BLaER1 treated with 17β-estradiol and CSF1 and Interleukin-3, amounts not matched to agents 10 nM and 100 nM (cell line): ENCODE data around the gene CMTM4.
"Not testable (repeated sequence)": the region's sequence is repeated elsewhere in the genome, so short reads cannot be mapped to it uniquely, and the experiment has no call there.

Experiments
- H3K27ac ChIP-seq, 11 experiments: shearing (Covaris generic); formaldehyde crosslinking; 2 replicates each; pipeline ENCODE4 v1.8.1; 2022
- H3K27me3 ChIP-seq, 11 experiments: shearing (Covaris generic); formaldehyde crosslinking; 2 replicates each; pipeline ENCODE4 v1.8.1; 2022
- H3K36me3 ChIP-seq, 11 experiments: shearing (Covaris generic); formaldehyde crosslinking; 2 replicates each; pipeline ENCODE4 v1.8.1; 2022
- H3K4me1 ChIP-seq, 10 experiments: shearing (Covaris generic); formaldehyde crosslinking; 2 replicates each; pipeline ENCODE4 v1.8.1; 2022
- H3K4me2 ChIP-seq, 11 experiments: shearing (Covaris generic); formaldehyde crosslinking; 2 replicates each; pipeline ENCODE4 v1.8.1; 2022
- H3K4me3 ChIP-seq, 10 experiments: shearing (Covaris generic); formaldehyde crosslinking; 2 replicates each; pipeline ENCODE4 v1.8.1; 2022
- H3K9ac ChIP-seq, 11 experiments: shearing (Covaris generic); formaldehyde crosslinking; 2 replicates each; pipeline ENCODE4 v1.8.1; 2022
- H3K9me3 ChIP-seq, 11 experiments: shearing (Covaris generic); formaldehyde crosslinking; replicated peaks in 1 of 11; 2 replicates each; pipeline ENCODE4 v1.8.1; 2022
- H4K20me1 ChIP-seq, 11 experiments: shearing (Covaris generic); formaldehyde crosslinking; 2 replicates each; pipeline ENCODE4 v1.8.1; 2022
- Cebpa-rat ChIP-seq, 11 experiments: shearing (Covaris generic); IDR thresholded peaks; 2 replicates each; pipeline ENCODE4 v1.8.1; 2022

Gene CMTM4

GRCh38 chr16:66596986-66597848 lies 99.3 kb downstream of the CMTM4 start:
- no peak for TF ChIP-seq Cebpa-rat (IDR thresholded peaks at IDR 0.05)
- Histone ChIP-seq H3K27ac (no peak overlapping the region), H4K20me1 (no peaks in the 10 kb centered on the region), H3K9me3 (peaks cover 13 to 20% (median 16%) of the 10 kb centered on the region in 11 experiments), H3K4me1 (peaks cover 26 to 61% (median 39%) of the 10 kb centered on the region in 10 experiments), H3K36me3 (peaks cover 0 to 13% (median 0%) of the 10 kb centered on the region in 11 experiments; a peak in 3 of 22 replicates), H3K9ac (no peak overlapping the region), H3K4me2 (peak overlapping the region in 3 of 11 experiments; percentile 4 to 49 (median 45); a peak in 5 of 22 replicates), H3K27me3 (no peaks in the 10 kb centered on the region), H3K4me3 (no peak overlapping the region)

GRCh38 chr16:66596559-66596958 lies 100.0 kb downstream of the CMTM4 start:
- not testable (repeated sequence) for H3K4me3 ChIP-seq, H3K27ac ChIP-seq, H3K9ac ChIP-seq, H3K27me3 ChIP-seq, H4K20me1 ChIP-seq
- Histone ChIP-seq H3K4me1 (peaks cover 24 to 55% (median 37%) of the 10 kb centered on the region in 10 experiments), H3K36me3 (peaks cover 0 to 10% (median 0%) of the 10 kb centered on the region in 11 experiments; a peak in 3 of 22 replicates), H3K9me3 (peaks cover 10 to 15% (median 12%) of the 10 kb centered on the region in 11 experiments), H3K4me2 (peak overlapping the region in 1 of 11 experiments; percentile 16; a peak in 1 of 22 replicates)

- Histone ChIP-seq H3K9ac (peak overlapping the region in 4 of 11 experiments; percentile 23 to 48 (median 34); a peak in 5 of 22 replicates), H3K4me2 (peak overlapping the region; percentile 45 to 92 (median 65)), H3K36me3 (no peaks in the 10 kb centered on the region; a peak in 1 of 22 replicates), H3K27ac (peak overlapping the region in 6 of 11 experiments; percentile 0 to 29 (median 16); a peak in 6 of 22 replicates), H3K4me1 (peaks cover 40 to 69% (median 53%) of the 10 kb centered on the region in 10 experiments), H3K4me3 (no peak overlapping the region), H3K27me3 (no peaks in the 10 kb centered on the region), H3K9me3 (no peaks in the 10 kb centered on the region), H4K20me1 (no peaks in the 10 kb centered on the region)
- no peak for TF ChIP-seq Cebpa-rat (IDR thresholded peaks at IDR 0.05)
Observed at GRCh38 chr16:66594739-66595138, 101.8 kb downstream of the CMTM4 start.

GRCh38 chr16:66592814-66593213 lies 103.7 kb downstream of the CMTM4 start:
- peak in 1 of 11 experiments; percentile 40; a peak in 1 of 22 replicates for TF ChIP-seq Cebpa-rat (IDR thresholded peaks at IDR 0.05)
- Histone ChIP-seq H3K27ac (no peak overlapping the region), H3K4me1 (peaks cover 59 to 84% (median 68%) of the 10 kb centered on the region in 10 experiments), H3K27me3 (no peaks in the 10 kb centered on the region), H3K4me3 (no peak overlapping the region), H3K9ac (no peak overlapping the region), H3K4me2 (no peak overlapping the region), H4K20me1 (no peaks in the 10 kb centered on the region), H3K36me3 (peaks cover 0 to 14% (median 0%) of the 10 kb centered on the region in 11 experiments; a peak in 2 of 22 replicates), H3K9me3 (no peaks in the 10 kb centered on the region)

- peaks cover 0 to 14% (median 0%) of the 10 kb centered on the region in 11 experiments; a peak in 2 of 22 replicates for H3K36me3 ChIP-seq
- no peak overlapping the region for H3K9ac ChIP-seq
- no peak overlapping the region for H3K4me3 ChIP-seq
- no peaks in the 10 kb centered on the region for H4K20me1 ChIP-seq
- no peak overlapping the region for H3K27ac ChIP-seq
- peak overlapping the region in 2 of 11 experiments; percentile 97 to 98; a peak in 1 of 22 replicates for H3K4me2 ChIP-seq
- H3K27me3 ChIP-seq = no peaks in the 10 kb centered on the region
- H3K9me3 ChIP-seq = no peaks in the 10 kb centered on the region
- peaks cover 65 to 84% (median 71%) of the 10 kb centered on the region in 10 experiments for H3K4me1 ChIP-seq
- no peak for TF ChIP-seq Cebpa-rat (IDR thresholded peaks at IDR 0.05)
Observed at GRCh38 chr16:66592241-66592640, 104.3 kb downstream of the CMTM4 start.

- no peak for TF ChIP-seq Cebpa-rat (IDR thresholded peaks at IDR 0.05)
- H3K4me3 ChIP-seq = peak overlapping the region in 3 of 10 experiments; percentile 68 to 72 (median 70); a peak in 3 of 20 replicates
- no peaks in the 10 kb centered on the region for H3K27me3 ChIP-seq
- peaks cover 0 to 14% (median 0%) of the 10 kb centered on the region in 11 experiments; a peak in 2 of 22 replicates for H3K36me3 ChIP-seq
- H3K9me3 ChIP-seq = no peaks in the 10 kb centered on the region
- H3K9ac ChIP-seq = peak overlapping the region in 6 of 11 experiments; percentile 8 to 85 (median 84); a peak in 7 of 22 replicates
- no peaks in the 10 kb centered on the region for H4K20me1 ChIP-seq
- peaks cover 74 to 84% (median 78%) of the 10 kb centered on the region in 10 experiments for H3K4me1 ChIP-seq
- peak overlapping the region in 1 of 11 experiments; percentile 89; a peak in 2 of 22 replicates for H3K27ac ChIP-seq
- H3K4me2 ChIP-seq = peak overlapping the region; percentile 83 to 98 (median 91); a peak in 21 of 22 replicates
Observed at GRCh38 chr16:66591018-66591417, 105.5 kb downstream of the CMTM4 start.

GRCh38 chr16:66590322-66590721 lies 106.2 kb downstream of the CMTM4 start:
- Histone ChIP-seq H3K27ac (peak overlapping the region; percentile 21 to 91 (median 83); a peak in 18 of 22 replicates), H3K4me2 (peak overlapping the region; percentile 83 to 98 (median 91)), H3K4me3 (peak overlapping the region; percentile 33 to 72 (median 65); a peak in 19 of 20 replicates), H3K9me3 (no peaks in the 10 kb centered on the region), H3K4me1 (peaks cover 75 to 85% (median 82%) of the 10 kb centered on the region in 10 experiments), H3K9ac (peak overlapping the region; percentile 39 to 85 (median 83); a peak in 20 of 22 replicates), H4K20me1 (no peaks in the 10 kb centered on the region), H3K27me3 (no peaks in the 10 kb centered on the region), H3K36me3 (peaks cover 0 to 14% (median 0%) of the 10 kb centered on the region in 11 experiments; a peak in 2 of 22 replicates)
- no peak for TF ChIP-seq Cebpa-rat (IDR thresholded peaks at IDR 0.05)

GRCh38 chr16:66588981-66589713 lies 107.4 kb downstream of the CMTM4 start:
- peak overlapping the region; percentile 59 to 85 (median 83); a peak in 20 of 22 replicates for H3K9ac ChIP-seq
- H4K20me1 ChIP-seq = no peaks in the 10 kb centered on the region
- H3K36me3 ChIP-seq = peaks cover 0 to 14% (median 0%) of the 10 kb centered on the region in 11 experiments; a peak in 2 of 22 replicates
- no peaks in the 10 kb centered on the region for H3K27me3 ChIP-seq
- H3K4me3 ChIP-seq = peak overlapping the region; percentile 9 to 72 (median 65); a peak in 16 of 20 replicates
- TF ChIP-seq Cebpa-rat (IDR thresholded peaks at IDR 0.05) = no peak
- H3K9me3 ChIP-seq = no peaks in the 10 kb centered on the region
- peak overlapping the region; percentile 83 to 98 (median 91) for H3K4me2 ChIP-seq
- peak overlapping the region in 10 of 11 experiments; percentile 60 to 91 (median 86); a peak in 20 of 22 replicates for H3K27ac ChIP-seq
- peaks cover 75 to 85% (median 82%) of the 10 kb centered on the region in 10 experiments for H3K4me1 ChIP-seq
